Urinary bladder (tissue), 4 donors: Measurements from ENCODE around the gene TPBG. TPM values are rescaled to one million over a fixed set of nuclear protein-coding genes. Genes with fewer than 3 reads are reported as not detected.

Experiments
- DNase-seq: peaks from one replicate; pipeline ENCODE4 v3.0.0-alpha.2; 2015; ENCODE audit errors: extremely low spot score
- H3K27ac ChIP-seq: one replicate; pipeline ENCODE4 v1.5.1; 2013; ENCODE audit warnings: low read depth, mild to moderate bottlenecking, moderate library complexity
- H3K36me3 ChIP-seq: one replicate; pipeline ENCODE4 v1.6.1; 2013; ENCODE audit warnings: mild to moderate bottlenecking, moderate library complexity; ENCODE audit not compliant: insufficient read depth
- H3K4me1 ChIP-seq: one replicate; pipeline ENCODE4 v1.6.1; 2013; ENCODE audit warnings: mild to moderate bottlenecking, moderate library complexity; ENCODE audit not compliant: insufficient read depth
- H3K4me3 ChIP-seq: one replicate; pipeline ENCODE4 v1.5.1; 2013; ENCODE audit warnings: low read depth, low read length
- WGBS: extraction: QIAGEN DNeasy Blood & Tissue Kit; methylation state at CpG from one replicate; pipeline ENCODE4 v1.1.7; 2013; 5-methylcytosine and 5-hydroxymethylcytosine counted together
- polyA plus RNA-seq: library from polyadenylated mRNA; stranded (reverse); fragments of 200-250 nt; gene quantifications from one replicate; pipeline ENCODE4 v1.2.3, GENCODE V29; 2013
- total RNA-seq: library from RNA; depleted of rRNA; stranded (reverse); fragments of >200 nt; gene quantifications from one replicate; pipeline ENCODE4 v1.2.3, GENCODE V29; 2014
- donor health status: healthy with polysubstance abuse.
- donor health status: healthy.

TPBG gene
- total and polyA plus RNA-seq, 2 donors = 27.0 to 88.7 TPM

DNA sequence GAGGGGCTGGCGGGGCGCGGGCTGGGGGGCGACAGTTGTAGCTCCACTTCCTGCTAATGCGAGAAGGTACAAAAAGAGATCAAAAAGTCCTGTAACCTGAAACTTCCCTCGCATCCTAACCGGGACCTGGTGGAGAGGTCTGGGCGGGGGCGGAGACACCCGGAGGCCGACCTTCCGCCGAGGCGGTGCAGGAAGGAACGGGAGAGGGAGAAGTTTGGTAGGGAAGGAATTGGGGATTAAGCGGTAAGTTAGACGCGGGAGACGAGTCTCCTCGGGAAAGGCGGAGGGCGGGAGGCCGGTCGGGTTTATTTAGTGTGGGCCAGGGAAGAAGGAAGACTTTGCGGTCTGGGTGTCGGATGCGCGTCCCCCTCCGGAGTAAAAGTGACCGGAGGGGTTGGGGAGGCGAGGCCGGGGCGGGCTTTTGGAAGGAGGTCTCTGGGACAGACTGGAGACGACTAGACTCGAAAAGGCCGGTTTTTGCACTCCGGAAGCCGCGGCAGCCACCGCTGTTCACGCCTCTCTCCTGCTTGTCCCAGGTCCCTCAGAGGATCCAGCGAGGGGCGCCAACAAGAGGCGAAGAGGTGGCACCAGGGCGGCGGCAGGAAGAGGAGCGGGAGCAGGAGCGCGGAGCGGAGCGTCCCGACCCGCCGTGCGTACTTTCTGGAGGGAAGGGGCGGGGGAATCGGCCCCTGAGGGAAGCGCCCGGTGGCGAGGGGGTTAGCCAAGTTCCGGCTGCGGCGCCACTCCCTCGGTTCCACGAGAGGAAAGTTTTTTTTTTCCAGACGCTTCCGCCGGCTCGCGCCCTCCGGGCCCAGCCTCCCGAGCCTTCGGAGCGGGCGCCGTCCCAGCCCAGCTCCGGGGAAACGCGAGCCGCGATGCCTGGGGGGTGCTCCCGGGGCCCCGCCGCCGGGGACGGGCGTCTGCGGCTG, 734 bp downstream of the TPBG start:
- WGBS = under 1% methylated on average over 88 of the region's 88 CpGs
- Histone ChIP-seq H3K36me3 (no peaks in the 10 kb centered on the region), H3K4me3 (peak overlapping the region; percentile 82), H3K27ac (peak overlapping the region; percentile 88), H3K4me1 (no peaks in the 10 kb centered on the region)
- no peak for DNase-seq

DNA sequence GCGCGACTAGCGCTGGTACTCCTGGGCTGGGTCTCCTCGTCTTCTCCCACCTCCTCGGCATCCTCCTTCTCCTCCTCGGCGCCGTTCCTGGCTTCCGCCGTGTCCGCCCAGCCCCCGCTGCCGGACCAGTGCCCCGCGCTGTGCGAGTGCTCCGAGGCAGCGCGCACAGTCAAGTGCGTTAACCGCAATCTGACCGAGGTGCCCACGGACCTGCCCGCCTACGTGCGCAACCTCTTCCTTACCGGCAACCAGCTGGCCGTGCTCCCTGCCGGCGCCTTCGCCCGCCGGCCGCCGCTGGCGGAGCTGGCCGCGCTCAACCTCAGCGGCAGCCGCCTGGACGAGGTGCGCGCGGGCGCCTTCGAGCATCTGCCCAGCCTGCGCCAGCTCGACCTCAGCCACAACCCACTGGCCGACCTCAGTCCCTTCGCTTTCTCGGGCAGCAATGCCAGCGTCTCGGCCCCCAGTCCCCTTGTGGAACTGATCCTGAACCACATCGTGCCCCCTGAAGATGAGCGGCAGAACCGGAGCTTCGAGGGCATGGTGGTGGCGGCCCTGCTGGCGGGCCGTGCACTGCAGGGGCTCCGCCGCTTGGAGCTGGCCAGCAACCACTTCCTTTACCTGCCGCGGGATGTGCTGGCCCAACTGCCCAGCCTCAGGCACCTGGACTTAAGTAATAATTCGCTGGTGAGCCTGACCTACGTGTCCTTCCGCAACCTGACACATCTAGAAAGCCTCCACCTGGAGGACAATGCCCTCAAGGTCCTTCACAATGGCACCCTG, 1.6 kb downstream of the TPBG start:
- peak overlapping the region; percentile 88 for H3K27ac ChIP-seq
- peak overlapping the region; percentile 82 for H3K4me3 ChIP-seq
- DNase-seq = no peak
- no peaks in the 10 kb centered on the region for H3K36me3 ChIP-seq
- WGBS = 8% methylated on average over 67 of the region's 67 CpGs
- H3K4me1 ChIP-seq = no peaks in the 10 kb centered on the region

DNA sequence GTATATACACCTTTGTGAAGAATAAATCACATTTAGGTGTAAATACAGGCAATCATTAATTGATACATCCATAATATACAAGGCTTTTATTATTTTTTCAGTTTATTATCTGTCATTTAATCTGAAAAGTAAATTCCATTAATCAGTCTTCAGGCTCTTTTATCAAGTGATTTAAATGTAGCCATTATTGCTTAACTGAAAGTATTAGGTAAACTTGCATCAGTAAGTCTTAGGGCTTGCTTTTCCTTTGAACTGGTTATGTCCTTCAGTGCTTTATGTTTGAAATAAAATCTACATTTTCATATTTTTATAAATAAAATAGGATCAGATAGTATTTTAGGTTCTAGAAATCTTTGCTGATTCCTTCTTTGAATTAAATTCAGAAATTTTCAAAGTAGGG, 4.1 kb downstream of the TPBG start:
- no peak overlapping the region for H3K27ac ChIP-seq

DNA sequence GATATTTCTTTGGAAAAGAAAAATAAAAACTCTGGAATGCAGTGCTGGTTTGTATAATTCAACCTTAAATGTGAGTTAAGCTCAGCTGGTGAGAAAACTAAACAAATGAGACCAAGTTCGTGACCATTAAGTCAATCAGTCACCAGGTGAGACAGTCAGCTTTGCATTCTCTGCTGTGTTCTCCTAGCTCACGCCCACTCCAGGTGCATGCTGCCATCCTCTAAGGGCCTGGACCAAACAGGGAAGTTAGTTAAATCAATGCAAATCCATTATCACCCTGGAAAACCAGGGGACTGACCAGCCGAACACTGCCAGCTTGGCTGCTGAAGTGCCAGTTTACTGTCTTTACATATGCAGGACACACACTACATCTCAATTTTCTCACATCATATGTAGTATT, 7.2 kb downstream of the TPBG start:
- no peak overlapping the region for H3K4me3 ChIP-seq
- no peaks in the 10 kb centered on the region for H3K36me3 ChIP-seq
- DNase-seq = no peak
- H3K4me1 ChIP-seq = no peaks in the 10 kb centered on the region
- WGBS = 92% methylated on average over 3 of the region's 3 CpGs
- H3K27ac ChIP-seq = no peak overlapping the region

More for the DNA sequence above, 4.1 kb downstream of the TPBG start:
- H3K36me3 ChIP-seq = no peaks in the 10 kb centered on the region
- DNase-seq = no peak
- H3K4me1 ChIP-seq = no peaks in the 10 kb centered on the region
- no peak overlapping the region for H3K4me3 ChIP-seq

DNA sequence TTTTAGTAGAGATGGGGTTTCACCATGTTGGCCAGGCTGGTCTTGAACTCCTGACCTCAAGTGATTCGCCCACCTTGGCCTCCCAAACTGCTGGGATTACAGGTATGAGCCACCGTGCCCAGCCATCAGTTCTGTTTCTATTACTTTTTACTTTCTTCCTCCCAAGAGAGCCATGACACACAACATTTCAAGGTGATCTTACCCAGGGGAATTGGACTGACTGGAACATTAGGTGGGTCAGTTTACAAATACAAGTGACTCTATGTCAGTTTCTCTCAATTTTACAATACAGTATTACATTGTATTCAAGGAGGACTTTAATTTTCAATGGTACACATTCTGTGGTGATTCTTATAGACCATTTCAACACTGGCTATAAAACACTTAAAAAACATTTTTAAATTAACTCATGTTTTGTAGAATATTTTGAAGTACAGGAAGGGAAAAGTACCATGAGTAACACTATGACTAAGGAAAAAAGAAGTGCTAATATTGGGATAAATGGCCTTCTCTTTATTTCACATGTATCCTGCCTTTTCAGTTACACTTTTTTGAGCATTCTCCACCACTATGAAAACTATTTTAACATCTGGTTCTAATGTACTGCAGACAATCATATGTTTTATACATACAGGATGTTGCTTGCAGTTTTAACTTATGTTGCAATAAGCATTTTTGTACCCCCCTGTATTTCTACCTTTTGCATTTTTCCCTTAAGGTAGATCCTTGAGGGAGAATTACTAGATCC, 8.4 kb downstream of the TPBG start:
- WGBS = 95% methylated on average over 2 of the region's 2 CpGs
- H3K36me3 ChIP-seq = no peaks in the 10 kb centered on the region
- no peaks in the 10 kb centered on the region for H3K4me1 ChIP-seq
- no peak overlapping the region for H3K27ac ChIP-seq
- no peak for DNase-seq
- H3K4me3 ChIP-seq = no peak overlapping the region

DNA sequence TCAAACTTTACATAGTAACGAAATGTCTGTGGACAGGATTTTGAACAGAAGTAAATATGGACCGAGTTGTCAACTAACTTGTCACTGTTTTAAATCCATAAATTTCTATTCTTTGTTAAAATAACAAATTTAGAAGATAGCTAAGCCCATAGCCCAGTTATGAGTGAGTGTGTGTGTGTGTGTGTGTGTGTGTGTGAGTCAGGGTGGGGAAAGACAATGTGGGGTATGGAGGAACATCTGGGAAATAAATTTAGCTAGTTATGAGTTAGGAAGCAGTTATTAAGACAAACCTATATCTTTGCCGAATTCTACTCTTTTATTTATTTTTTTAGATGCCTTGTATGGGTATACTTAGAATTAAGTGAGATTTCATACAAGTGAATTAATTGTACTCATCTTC, 9.0 kb downstream of the TPBG start:
- H3K27ac ChIP-seq = no peak overlapping the region
- H3K36me3 ChIP-seq = no peaks in the 10 kb centered on the region
- no peaks in the 10 kb centered on the region for H3K4me1 ChIP-seq
- DNase-seq = no peak
- 88% methylated on average over 3 of the region's 3 CpGs for WGBS
- no peak overlapping the region for H3K4me3 ChIP-seq

DNA sequence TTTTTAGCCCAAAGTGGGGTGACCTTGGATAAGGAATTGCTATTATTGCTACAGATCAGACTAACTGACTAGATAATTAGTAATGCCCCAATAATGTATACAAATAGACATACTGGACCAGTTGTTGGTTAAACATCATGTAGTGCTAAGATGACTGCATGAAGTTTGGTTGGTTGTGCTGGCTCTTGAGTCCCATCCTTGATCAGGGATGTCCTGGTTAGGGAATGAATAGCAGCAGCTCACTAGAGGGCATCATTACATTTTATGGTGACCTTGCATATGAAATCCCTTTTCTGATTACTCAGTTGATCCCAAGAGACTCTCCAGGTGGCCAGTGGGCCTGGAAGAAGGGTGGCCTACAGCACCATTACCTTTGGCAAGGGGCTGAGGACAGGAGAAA, 10.9 kb downstream of the TPBG start:
- no peaks in the 10 kb centered on the region for H3K4me1 ChIP-seq
- no peak for DNase-seq
- no peaks in the 10 kb centered on the region for H3K36me3 ChIP-seq
- H3K4me3 ChIP-seq = no peak overlapping the region
- H3K27ac ChIP-seq = no peak overlapping the region

DNA sequence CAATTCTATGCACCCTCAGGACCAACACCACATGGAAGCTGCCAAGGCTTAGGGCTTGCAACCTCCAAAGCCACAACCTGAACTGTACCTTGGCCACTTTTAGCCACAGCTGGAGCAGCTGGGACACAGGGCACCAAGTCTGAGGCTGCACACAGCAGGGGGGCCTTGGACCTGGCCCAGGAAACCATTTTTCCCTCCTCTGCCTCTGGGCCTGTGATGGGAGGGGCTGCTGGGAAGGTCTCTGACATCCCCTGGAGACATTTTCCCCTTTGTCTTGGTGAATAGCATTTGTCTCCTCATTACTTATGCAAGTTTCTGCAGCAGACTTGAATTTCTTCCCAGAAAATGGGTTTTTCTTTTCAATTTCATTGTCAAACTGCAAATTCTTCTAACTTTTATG, 13.0 kb downstream of the TPBG start:
- no peak overlapping the region for H3K27ac ChIP-seq

DNA sequence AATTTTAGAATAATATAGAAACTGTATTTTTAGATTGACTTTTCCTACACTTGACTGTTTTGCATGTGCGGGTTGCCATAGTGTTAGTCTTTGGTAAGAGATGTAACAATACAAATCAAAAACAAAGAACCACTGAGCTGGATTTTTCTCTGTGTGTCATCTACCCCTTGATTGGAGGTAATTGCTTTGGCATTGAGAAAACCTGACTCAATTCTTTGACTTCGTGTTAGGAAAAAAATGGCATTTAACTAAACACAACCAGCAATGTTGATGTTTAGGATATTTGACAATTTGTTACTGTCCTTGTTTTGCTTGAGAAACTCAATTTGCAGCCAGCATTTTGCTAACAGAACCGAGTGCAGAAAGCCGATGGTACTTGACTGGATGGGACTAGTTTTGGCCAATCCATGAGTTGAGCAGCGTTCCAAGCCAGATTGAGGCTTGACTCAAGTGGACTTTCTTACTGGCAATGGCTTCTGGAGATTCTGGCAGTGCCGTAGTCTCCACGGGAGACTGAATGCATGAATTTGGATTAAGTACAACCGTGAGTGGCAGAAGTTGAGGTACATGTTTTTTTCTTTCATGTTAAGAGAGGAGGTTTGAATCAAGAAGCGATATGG, 17.1 kb downstream of the TPBG start:
- Histone ChIP-seq H3K36me3 (no peaks in the 10 kb centered on the region), H3K4me3 (no peak overlapping the region), H3K4me1 (no peaks in the 10 kb centered on the region), H3K27ac (no peak overlapping the region)
- 93% methylated on average over 9 of the region's 9 CpGs for WGBS
- DNase-seq = no peak

More for the DNA sequence above, 13.0 kb downstream of the TPBG start:
- Histone ChIP-seq H3K4me1 (no peaks in the 10 kb centered on the region), H3K36me3 (no peaks in the 10 kb centered on the region), H3K4me3 (no peak overlapping the region)
- no peak for DNase-seq

DNA sequence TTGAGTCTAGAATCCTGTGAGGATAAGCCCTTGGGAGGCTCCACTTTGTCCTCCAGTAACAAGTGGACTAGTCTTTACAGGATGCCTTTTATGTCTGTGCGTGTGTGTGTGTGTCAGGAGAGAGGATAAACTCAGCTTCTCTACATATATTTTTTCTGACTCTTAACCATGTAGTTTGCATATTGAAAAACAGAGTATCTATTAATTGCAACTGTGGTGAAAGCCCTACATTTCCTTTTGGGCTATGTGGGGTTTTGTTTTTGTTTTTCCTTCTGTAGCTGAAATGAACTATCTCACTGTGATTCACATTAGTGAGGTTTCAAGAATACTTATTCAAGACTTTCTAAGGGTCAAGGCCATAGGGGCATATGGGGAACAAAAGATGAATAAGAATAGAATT, 17.7 kb downstream of the TPBG start:
- 88% methylated on average over 1 of the region's 1 CpG for WGBS
- Histone ChIP-seq H3K36me3 (no peaks in the 10 kb centered on the region), H3K4me1 (no peaks in the 10 kb centered on the region), H3K4me3 (no peak overlapping the region), H3K27ac (no peak overlapping the region)
- no peak for DNase-seq

DNA sequence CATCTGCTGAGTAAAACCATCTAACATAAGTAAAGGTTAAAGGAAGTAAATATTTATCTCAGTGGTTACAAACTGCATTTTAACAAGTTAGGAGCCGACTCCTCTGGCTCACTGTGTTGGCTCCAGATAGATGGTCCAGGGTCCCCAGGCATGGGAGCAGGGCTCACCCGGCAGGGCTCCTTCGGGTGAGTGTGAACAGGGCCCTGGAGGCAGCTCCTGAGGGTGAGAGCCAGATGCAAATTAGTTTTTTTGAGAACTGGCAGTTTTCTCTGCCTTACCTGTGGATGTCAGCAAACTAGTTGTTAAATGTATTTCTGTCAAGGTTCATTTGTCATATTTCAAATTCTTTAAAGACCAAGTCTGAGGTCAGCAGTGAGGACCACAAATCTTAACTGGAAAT, 21.5 kb downstream of the TPBG start:
- DNase-seq = no peak
- Histone ChIP-seq H3K36me3 (no peaks in the 10 kb centered on the region), H3K4me1 (no peaks in the 10 kb centered on the region), H3K27ac (no peak overlapping the region), H3K4me3 (no peak overlapping the region)
- WGBS = 36% methylated on average over 3 of the region's 3 CpGs

DNA sequence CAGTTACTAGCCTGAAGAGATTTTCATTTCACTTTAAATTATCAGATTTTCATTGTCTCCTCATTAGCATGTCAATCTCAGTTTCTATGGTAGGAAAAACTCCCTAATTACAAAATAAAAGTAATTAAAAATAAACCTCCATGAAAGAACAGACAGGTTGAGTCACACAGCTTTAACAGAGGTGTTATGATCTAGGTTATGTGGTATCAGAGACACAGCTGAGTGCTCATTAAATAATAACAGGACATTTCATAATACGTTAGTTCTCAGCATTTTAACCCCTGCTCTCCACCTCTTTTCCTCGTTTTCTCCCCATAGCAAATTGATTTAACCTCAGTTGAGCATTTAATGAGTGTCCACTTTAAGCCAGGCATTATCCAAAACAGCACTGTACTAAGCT, 21.9 kb downstream of the TPBG start:
- no peak for DNase-seq
- Histone ChIP-seq H3K36me3 (no peaks in the 10 kb centered on the region), H3K4me1 (no peaks in the 10 kb centered on the region), H3K27ac (no peak overlapping the region), H3K4me3 (no peak overlapping the region)
- 52% methylated on average over 2 of the region's 2 CpGs for WGBS

DNA sequence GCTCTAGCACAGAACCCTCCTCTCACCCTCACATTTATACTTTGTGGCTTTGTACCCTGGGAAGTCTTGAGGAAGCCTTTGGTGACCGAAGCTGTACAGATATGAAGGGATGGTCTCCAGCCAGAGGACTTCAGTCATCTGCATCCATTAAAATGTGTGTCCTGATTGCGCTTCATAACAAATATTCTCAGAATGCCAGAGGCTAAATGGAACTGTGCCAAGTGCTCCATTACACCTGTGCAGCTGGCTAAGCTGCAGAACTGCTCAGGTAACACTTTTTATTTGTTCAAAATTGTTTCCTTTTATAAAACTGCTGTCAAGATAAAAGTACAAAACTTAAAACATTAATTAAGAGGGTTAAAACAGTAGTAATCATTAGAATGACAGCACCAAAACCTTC, 22.3 kb downstream of the TPBG start:
- no peak for DNase-seq
- no peaks in the 10 kb centered on the region for H3K4me1 ChIP-seq
- H3K27ac ChIP-seq = no peak overlapping the region
- 85% methylated on average over 2 of the region's 2 CpGs for WGBS
- no peaks in the 10 kb centered on the region for H3K36me3 ChIP-seq
- no peak overlapping the region for H3K4me3 ChIP-seq
